Measurements from ENCODE around the gene AFDN. TPM values are rescaled to one million over a fixed set of nuclear protein-coding genes. Genes with fewer than 3 reads are reported as not detected.

AFDN gene
- total RNA-seq, 4 donors from 2014 or later = 133 to 391 (median 148) TPM

- no peak overlapping the region for H3K4me3 ChIP-seq
- H3K4me1 ChIP-seq = no peaks in the 10 kb centered on the region
- H3K27me3 ChIP-seq = no peaks in the 10 kb centered on the region
- H3K9me3 ChIP-seq = no peaks in the 10 kb centered on the region
- TF ChIP-seq CTCF (IDR thresholded peaks at IDR 0.05) (no peak), EP300 (IDR thresholded peaks at IDR 0.05) (no peak), POLR2A (IDR thresholded peaks at IDR 0.05) (no peak), POLR2AphosphoS5 (IDR thresholded peaks at IDR 0.05) (no peak)
- DNase-seq (ENCODE audit: low spot score in 2 of 2) = no peak
- peaks cover 88% of the 10 kb centered on the region for H3K36me3 ChIP-seq
- no peak overlapping the region for H3K27ac ChIP-seq
- WGBS = 88% methylated on average over 1 of the region's 1 CpG
These were observed 121.0 kb downstream of the AFDN start for GRCh38 chr6:167947716-167948115.

GRCh38 chr6:167948716-167949115 is 122.0 kb downstream of the AFDN start:
- no peaks in the 10 kb centered on the region for H3K4me1 ChIP-seq
- H3K36me3 ChIP-seq = peaks cover 93% of the 10 kb centered on the region
- DNase-seq (ENCODE audit: low spot score in 2 of 2) = no peak
- H3K4me3 ChIP-seq = no peak overlapping the region
- H3K27ac ChIP-seq = no peak overlapping the region
- H3K27me3 ChIP-seq = no peaks in the 10 kb centered on the region
- TF ChIP-seq POLR2AphosphoS5 (IDR thresholded peaks at IDR 0.05) (no peak), CTCF (IDR thresholded peaks at IDR 0.05) (no peak), POLR2A (IDR thresholded peaks at IDR 0.05) (no peak), EP300 (IDR thresholded peaks at IDR 0.05) (no peak)
- 78% methylated on average over 4 of the region's 4 CpGs for WGBS
- no peaks in the 10 kb centered on the region for H3K9me3 ChIP-seq

- H3K9me3 ChIP-seq = no peaks in the 10 kb centered on the region
- no peak for DNase-seq (ENCODE audit: low spot score in 2 of 2)
- 68% methylated on average over 7 of the region's 7 CpGs for WGBS
- H3K4me1 ChIP-seq = no peaks in the 10 kb centered on the region
- peaks cover 88% of the 10 kb centered on the region for H3K36me3 ChIP-seq
- H3K4me3 ChIP-seq = no peak overlapping the region
- H3K27ac ChIP-seq = no peak overlapping the region
- no peaks in the 10 kb centered on the region for H3K27me3 ChIP-seq
- TF ChIP-seq CTCF (IDR thresholded peaks at IDR 0.05) (no peak), EP300 (IDR thresholded peaks at IDR 0.05) (no peak), POLR2AphosphoS5 (IDR thresholded peaks at IDR 0.05) (no peak), POLR2A (IDR thresholded peaks at IDR 0.05) (no peak)
These were observed 122.5 kb downstream of the AFDN start for GRCh38 chr6:167949121-167949684.

GRCh38 chr6:167951781-167952511 is 125.2 kb downstream of the AFDN start:
- no peak for DNase-seq (ENCODE audit: low spot score in 2 of 2)
- Histone ChIP-seq H3K36me3 (peaks cover 70% of the 10 kb centered on the region), H3K9me3 (no peaks in the 10 kb centered on the region), H3K27ac (no peak overlapping the region), H3K27me3 (no peaks in the 10 kb centered on the region), H3K4me1 (no peaks in the 10 kb centered on the region), H3K4me3 (no peak overlapping the region)
- TF ChIP-seq POLR2AphosphoS5 (IDR thresholded peaks at IDR 0.05) = no peak
- no peak for TF ChIP-seq CTCF (IDR thresholded peaks at IDR 0.05)
- no peak for TF ChIP-seq EP300 (IDR thresholded peaks at IDR 0.05)
- TF ChIP-seq POLR2A (IDR thresholded peaks at IDR 0.05) = no peak
- 89% methylated on average over 28 of the region's 29 CpGs for WGBS

GRCh38 chr6:167952512-167952859 is 125.8 kb downstream of the AFDN start:
- Histone ChIP-seq H3K27ac (no peak overlapping the region), H3K27me3 (no peaks in the 10 kb centered on the region), H3K36me3 (peaks cover 64% of the 10 kb centered on the region), H3K4me3 (no peak overlapping the region), H3K9me3 (no peaks in the 10 kb centered on the region), H3K4me1 (no peaks in the 10 kb centered on the region)
- WGBS = 78% methylated on average over 1 of the region's 1 CpG
- no peak for DNase-seq (ENCODE audit: low spot score in 2 of 2)
- TF ChIP-seq CTCF (IDR thresholded peaks at IDR 0.05) = no peak
- TF ChIP-seq EP300 (IDR thresholded peaks at IDR 0.05) = no peak
- TF ChIP-seq POLR2AphosphoS5 (IDR thresholded peaks at IDR 0.05) = no peak
- no peak for TF ChIP-seq POLR2A (IDR thresholded peaks at IDR 0.05)

Data from suprapubic skin (tissue), 4 donors.